ENCODE data around the gene CACNA1C.

GRCh38 chr12:2113119-2113912 is 60.5 kb downstream of the CACNA1C start:
- TF ChIP-seq GATA3 (IDR thresholded peaks at IDR 0.05; ENCODE audit: low read depth, low read length) (no peak), GATA2 (IDR thresholded peaks at IDR 0.05; ENCODE audit: low read depth, low read length) (no peak)
